Measurements from ENCODE around the gene EML2. TPM values are rescaled to one million over a fixed set of nuclear protein-coding genes. Genes with fewer than 3 reads are reported as not detected.
A peak's percentile ranks its signal among the peaks of the same experiment; 100 is the strongest.

EML2 gene
- total and polyA plus RNA-seq, 2 of the 8 experiments (the other 6 are each of a cell fraction or from before 2014, with no cell fraction given), result 28.8 to 29.4 TPM

GRCh38 chr19:45643024-45643926 lies 4.1 kb upstream of the EML2 start:
- Histone ChIP-seq H3K27me3 (replicated peaks in 1 of 4; ENCODE audit: control insufficient read depth in 3 of 4, extremely low read depth in 1 of 4, insufficient read depth in 3 of 4, low read length in 3 of 4) (peaks cover 0 to 6% (median 2%) of the 10 kb centered on the region in 4 experiments; a peak in 4 of 7 replicates), H3K36me3 (ENCODE audit: control insufficient read depth in 2 of 4, insufficient read depth in 4 of 4, low read length in 3 of 4) (no peaks in the 10 kb centered on the region), H3K23ac (ENCODE audit: insufficient read length) (no peak overlapping the region), H3K79me2 (ENCODE audit: control insufficient read depth in 1 of 2, insufficient read depth in 2 of 2, low read length in 2 of 2) (no peaks in the 10 kb centered on the region), H3K56ac (replicated peaks; ENCODE audit: insufficient read length, low read depth, low read length) (no peak overlapping the region), H3K4me1 (replicated peaks in 1 of 4; ENCODE audit: control insufficient read depth in 3 of 4, insufficient read depth in 4 of 4, low read length in 3 of 4) (peaks cover 6 to 30% (median 17%) of the 10 kb centered on the region in 4 experiments), H4K8ac (ENCODE audit: extremely low read depth, insufficient read depth, low read length) (no peak overlapping the region), H3K27ac (ENCODE audit: low read depth, low read length) (no peak overlapping the region), H3K79me1 (ENCODE audit: low read depth, low read length) (no peaks in the 10 kb centered on the region), H2AFZ (ENCODE audit: low read length) (peak overlapping the region; percentile 24; the same call in 1 of the 2 replicates), H3K9me3 (ENCODE audit: insufficient read depth in 2 of 2, low read depth in 1 of 2, low read length in 1 of 2) (no peaks in the 10 kb centered on the region; a peak in 1 of 4 replicates), H3K4ac (replicated peaks; ENCODE audit: insufficient read length, low read depth, low read length) (no peak overlapping the region), H3K4me3 (ENCODE audit: extremely low read depth in 1 of 4, insufficient read depth in 2 of 4, low read depth in 3 of 4, low read length in 4 of 4) (peak overlapping the region; percentile 34 to 89 (median 70)), H4K20me1 (replicated peaks in 1 of 2; ENCODE audit: control insufficient read depth in 1 of 2, insufficient read depth in 2 of 2, low read length in 2 of 2) (no peaks in the 10 kb centered on the region), H3K4me2 (ENCODE audit: insufficient read depth in 1 of 2, low read depth in 2 of 2, low read length in 2 of 2) (peak overlapping the region; percentile 43 to 77), H2BK20ac (ENCODE audit: low read length) (no peak overlapping the region), H4K91ac (replicated peaks; ENCODE audit: insufficient read length, low read length) (no peak overlapping the region), H3K9ac (replicated peaks in 1 of 4; ENCODE audit: extremely low read depth in 1 of 4, low read depth in 3 of 4, low read length in 3 of 4) (no peak overlapping the region), H2BK120ac (replicated peaks; ENCODE audit: low read depth, low read length) (no peak overlapping the region), H3K18ac (ENCODE audit: extremely low read depth, low read length) (peak overlapping the region; percentile 35; the same call in 1 of the 2 replicates), H2BK5ac (ENCODE audit: low read depth, low read length) (peak overlapping the region; percentile 55; the same call in 1 of the 2 replicates), H3K14ac (ENCODE audit: insufficient read length) (no peak overlapping the region), H2BK12ac (ENCODE audit: low read depth, low read length) (no peak overlapping the region), H2AK5ac (ENCODE audit: low read depth, low read length) (no peak overlapping the region), H4K5ac (ENCODE audit: insufficient read length, low read depth, low read length) (no peak overlapping the region), H3K23me2 (ENCODE audit: low read depth, low read length) (peaks cover 15% of the 10 kb centered on the region), H2BK15ac (ENCODE audit: low read length) (no peak overlapping the region; the same call in 1 of the 2 replicates)
- CTCF ChIA-PET (ENCODE audit: partially characterized antibody), result interaction anchor here (0.6 to 8.4 kb wide), 48 partner anchors 8 to 689 kb away, joined by 3 to 135 read pairs (median 6); partner anchors contain the start of genes DMWD, FOSB, GIPR and GPR4
- DNase-seq (ENCODE audit: low read depth in 1 of 2, low spot score in 2 of 2) (peak in 1 of 2 experiments; percentile 99), FAIRE-seq (no peak)
- 5% methylated on average over 32 of the region's 39 CpGs; no CpG with 5 or more reads in 1 of the 2 experiments for WGBS, 2 experiments (ENCODE audit: extremely low coverage in 1 of 2, insufficient coverage in 1 of 2, insufficient read length in 1 of 2, insufficient replicate concordance in 2 of 2, low coverage in 1 of 2, low lambda C conversion rate in 2 of 2, missing lambda C conversion rate in 1 of 2)
- POLR2A ChIA-PET (ENCODE audit: partially characterized antibody), result interaction anchor here (0.7 to 4.1 kb wide), 13 partner anchors 9 to 135 kb away, joined by 3 to 33 read pairs (median 5); partner anchors contain the start of genes QPCTL and SNRPD2
- no peak; the same call in 1 of the 2 replicates for TF ChIP-seq SP1 (IDR thresholded peaks at IDR 0.05; ENCODE audit: low read depth, low read length)
- 0 out of 2 replicates have a peak, but pooled peaks have one; percentile 40 for TF ChIP-seq CREB1 (IDR thresholded peaks at IDR 0.05)
- TF ChIP-seq POU5F1 (IDR thresholded peaks at IDR 0.05; ENCODE audit: low read depth, low read length), result no peak
- peak; percentile 75 for TF ChIP-seq ASH2L (IDR thresholded peaks at IDR 0.05; ENCODE audit: low read length)
- 0 out of 2 replicates have a peak, but pooled peaks have one; percentile 22 for TF ChIP-seq CHD2 (IDR thresholded peaks at IDR 0.05; ENCODE audit: low read length)
- TF ChIP-seq NRF1 (IDR thresholded peaks at IDR 0.05; ENCODE audit: low read depth, low read length), result no peak
- 0 out of 2 replicates have a peak, but pooled peaks have one; percentile 41 for TF ChIP-seq TAF1 (IDR thresholded peaks at IDR 0.05; ENCODE audit: low read depth, low read length)
- TF ChIP-seq CEBPB (IDR thresholded peaks at IDR 0.05; ENCODE audit: low read depth, low read length), result no peak
- no peak for TF ChIP-seq GTF2F1 (IDR thresholded peaks at IDR 0.05; ENCODE audit: borderline replicate concordance, low read depth, low read length)
- TF ChIP-seq BACH1 (IDR thresholded peaks at IDR 0.05; ENCODE audit: low read length), result no peak
- no peak for TF ChIP-seq EZH2 (IDR thresholded peaks at IDR 0.05; ENCODE audit: low read depth, low read length, severe bottlenecking)

Data from H1 (cell line).